Tibial artery (tissue), 4 donors: Measurements from ENCODE around the gene TGFB1.

Source experiments
- DNase-seq, 2 donors: peaks; one replicate each; pipeline ENCODE4 v3.0.0-alpha.2; 2019
- H3K27ac ChIP-seq, 2 donors: fragments of 200-600 bp; sonication (generic) in 1 of 2; 1 replicate in 1 of 2; 2 replicates in 1 of 2; pipeline ENCODE4 v1.5.1; 2018 to 2019; ENCODE audit warnings: mild to moderate bottlenecking in 1 of 2
- H3K27me3 ChIP-seq, 2 donors: fragments of 200-600 bp; sonication (generic) in 1 of 2; one replicate each; pipeline versions ENCODE4 v1.5.1 to v1.6.0; 2016 to 2019
- H3K36me3 ChIP-seq, 3 donors: fragments of 200-600 bp; sonication (generic) in 2 of 3; one replicate each; pipeline ENCODE4 v1.5.1; 2016 to 2019; ENCODE audit warnings: mild to moderate bottlenecking in 2 of 3
- H3K4me1 ChIP-seq, 4 donors: fragments of 200-600 bp; sonication (generic) in 2 of 4; 1 replicate in 3 of 4; 2 replicates in 1 of 4; pipeline ENCODE4 v1.5.1; 2016 to 2019
- H3K4me3 ChIP-seq, 2 donors: fragments of 200-600 bp; sonication (generic) in 1 of 2; 1 replicate in 1 of 2; 2 replicates in 1 of 2; pipeline ENCODE4 v1.5.1; 2018 to 2019; ENCODE audit warnings: mild to moderate bottlenecking in 2 of 2
- H3K9me3 ChIP-seq, 3 donors: fragments of 200-600 bp; sonication (generic) in 1 of 3; one replicate each; pipeline ENCODE4 v1.5.1; 2016 to 2019
- intact Hi-C: fragments of 100-400 bp; cut with DNase I; formaldehyde crosslinking; loops from one replicate; pipeline ENCODE4 v1.15.0; 2023; ENCODE audit warnings: low total_unique reads
- TF ChIP-seq, protein P1 (sequence below), 2 experiments: fragments of 200-600 bp in 1 of 2; fragments of 450-650 bp in 1 of 2; IDR thresholded peaks; one replicate each; pipeline ENCODE4 v1.5.1; 2017 to 2019; ENCODE audit warnings: antibody characterized with exemption in 2 of 2, mild to moderate bottlenecking in 1 of 2, moderate library complexity in 1 of 2

TGFB1 gene

DNA sequence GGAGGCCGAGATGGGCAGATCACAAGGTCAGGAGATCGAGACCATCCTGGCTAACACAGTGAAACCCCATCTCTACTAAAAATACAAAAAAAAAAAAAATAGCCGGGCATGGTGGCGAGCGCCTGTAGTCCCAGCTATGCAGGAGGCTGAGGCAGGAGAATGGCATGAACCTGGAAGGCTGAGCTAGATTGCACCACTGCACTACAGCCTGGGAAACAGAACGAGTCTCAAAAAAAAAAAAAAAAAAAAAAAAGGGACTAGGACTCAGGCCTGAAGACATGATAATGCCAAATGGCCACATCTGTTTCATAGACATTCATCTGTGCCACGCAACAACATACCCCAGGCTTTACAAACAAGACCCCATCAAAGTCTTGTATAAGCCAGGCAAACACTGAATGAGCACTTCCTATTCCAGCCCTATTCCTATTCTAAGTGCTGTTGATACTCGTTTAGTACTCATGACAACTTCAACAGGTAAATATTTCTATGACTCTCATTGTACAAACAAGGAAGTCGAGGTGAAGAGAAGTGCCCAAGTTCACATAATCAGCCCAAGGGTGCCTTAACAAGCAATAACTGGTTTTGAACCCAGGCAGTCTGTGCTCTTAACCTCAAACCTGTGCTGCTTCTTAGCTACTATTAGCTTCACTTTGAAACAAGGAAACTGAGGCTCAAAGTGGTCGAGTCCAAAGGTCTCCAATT, 8.6 kb upstream of the TGFB1 start:
- Histone ChIP-seq H3K27me3 (no peaks in the 10 kb centered on the region), H3K27ac (no peak overlapping the region), H3K4me3 (no peak overlapping the region), H3K4me1 (peaks cover 0 to 17% (median 13%) of the 10 kb centered on the region in 4 donors), H3K36me3 (no peaks in the 10 kb centered on the region), H3K9me3 (no peaks in the 10 kb centered on the region)
- DNase-seq = no peak
- intact Hi-C loops = loop anchor here (10.0 kb wide), 1 partner anchor 63 kb away; the partner anchor contains the start of gene B3GNT8
- TF ChIP-seq, protein P1, sequence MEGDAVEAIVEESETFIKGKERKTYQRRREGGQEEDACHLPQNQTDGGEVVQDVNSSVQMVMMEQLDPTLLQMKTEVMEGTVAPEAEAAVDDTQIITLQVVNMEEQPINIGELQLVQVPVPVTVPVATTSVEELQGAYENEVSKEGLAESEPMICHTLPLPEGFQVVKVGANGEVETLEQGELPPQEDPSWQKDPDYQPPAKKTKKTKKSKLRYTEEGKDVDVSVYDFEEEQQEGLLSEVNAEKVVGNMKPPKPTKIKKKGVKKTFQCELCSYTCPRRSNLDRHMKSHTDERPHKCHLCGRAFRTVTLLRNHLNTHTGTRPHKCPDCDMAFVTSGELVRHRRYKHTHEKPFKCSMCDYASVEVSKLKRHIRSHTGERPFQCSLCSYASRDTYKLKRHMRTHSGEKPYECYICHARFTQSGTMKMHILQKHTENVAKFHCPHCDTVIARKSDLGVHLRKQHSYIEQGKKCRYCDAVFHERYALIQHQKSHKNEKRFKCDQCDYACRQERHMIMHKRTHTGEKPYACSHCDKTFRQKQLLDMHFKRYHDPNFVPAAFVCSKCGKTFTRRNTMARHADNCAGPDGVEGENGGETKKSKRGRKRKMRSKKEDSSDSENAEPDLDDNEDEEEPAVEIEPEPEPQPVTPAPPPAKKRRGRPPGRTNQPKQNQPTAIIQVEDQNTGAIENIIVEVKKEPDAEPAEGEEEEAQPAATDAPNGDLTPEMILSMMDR (IDR thresholded peaks at IDR 0.05) = no peak

DNA sequence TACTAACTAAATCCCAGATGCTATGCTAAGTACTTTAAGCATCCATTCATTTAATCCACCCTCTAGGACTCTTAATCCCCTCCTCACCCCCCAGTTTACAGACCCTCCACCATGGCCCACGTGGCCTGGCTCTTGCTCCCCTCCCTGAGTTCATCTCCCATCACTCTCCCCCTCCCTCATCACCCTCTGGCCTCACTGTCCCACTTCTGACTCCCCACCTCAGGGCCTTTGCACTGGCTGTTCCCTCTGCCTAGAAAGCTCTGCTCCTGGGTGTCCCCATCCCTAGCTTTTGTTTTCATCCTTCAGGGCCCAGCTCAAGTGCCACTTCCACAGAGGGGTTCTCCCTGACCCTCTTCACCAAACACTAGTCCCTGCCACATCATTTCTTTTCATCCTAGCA, 6.0 kb upstream of the TGFB1 start:
- intact Hi-C loops = loop anchor here (5.0 to 10.0 kb wide), 2 partner anchors 65 to 152 kb away; partner anchors contain the start of gene B3GNT8
- H3K9me3 ChIP-seq = no peaks in the 10 kb centered on the region
- no peaks in the 10 kb centered on the region for H3K36me3 ChIP-seq
- TF ChIP-seq, protein P1 (IDR thresholded peaks at IDR 0.05) = no peak
- no peaks in the 10 kb centered on the region for H3K27me3 ChIP-seq
- no peak overlapping the region for H3K27ac ChIP-seq
- peaks cover 0 to 11% (median 9%) of the 10 kb centered on the region in 4 donors for H3K4me1 ChIP-seq
- no peak overlapping the region for H3K4me3 ChIP-seq
- DNase-seq = no peak

DNA sequence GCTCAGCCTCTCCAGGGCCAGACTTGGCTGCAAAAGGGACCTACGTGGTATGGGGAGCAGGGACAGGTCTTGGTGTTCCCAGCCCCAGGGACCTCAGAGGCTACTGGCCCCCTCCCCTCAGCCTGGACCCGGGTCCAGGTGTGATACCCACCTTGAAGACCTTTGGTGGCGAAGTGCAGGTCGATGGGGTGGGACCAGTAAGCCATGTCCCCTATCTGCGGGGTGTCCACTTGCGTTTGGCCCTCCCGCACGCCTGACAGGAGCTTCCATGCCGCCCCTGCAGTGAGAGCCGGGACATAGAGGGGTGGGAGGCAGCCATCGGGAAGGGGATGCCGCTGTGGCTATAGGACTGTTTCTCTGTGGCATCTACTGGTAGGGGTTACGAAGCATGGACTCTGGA, 4.0 kb upstream of the TGFB1 start:
- no peak overlapping the region for H3K27ac ChIP-seq

DNA sequence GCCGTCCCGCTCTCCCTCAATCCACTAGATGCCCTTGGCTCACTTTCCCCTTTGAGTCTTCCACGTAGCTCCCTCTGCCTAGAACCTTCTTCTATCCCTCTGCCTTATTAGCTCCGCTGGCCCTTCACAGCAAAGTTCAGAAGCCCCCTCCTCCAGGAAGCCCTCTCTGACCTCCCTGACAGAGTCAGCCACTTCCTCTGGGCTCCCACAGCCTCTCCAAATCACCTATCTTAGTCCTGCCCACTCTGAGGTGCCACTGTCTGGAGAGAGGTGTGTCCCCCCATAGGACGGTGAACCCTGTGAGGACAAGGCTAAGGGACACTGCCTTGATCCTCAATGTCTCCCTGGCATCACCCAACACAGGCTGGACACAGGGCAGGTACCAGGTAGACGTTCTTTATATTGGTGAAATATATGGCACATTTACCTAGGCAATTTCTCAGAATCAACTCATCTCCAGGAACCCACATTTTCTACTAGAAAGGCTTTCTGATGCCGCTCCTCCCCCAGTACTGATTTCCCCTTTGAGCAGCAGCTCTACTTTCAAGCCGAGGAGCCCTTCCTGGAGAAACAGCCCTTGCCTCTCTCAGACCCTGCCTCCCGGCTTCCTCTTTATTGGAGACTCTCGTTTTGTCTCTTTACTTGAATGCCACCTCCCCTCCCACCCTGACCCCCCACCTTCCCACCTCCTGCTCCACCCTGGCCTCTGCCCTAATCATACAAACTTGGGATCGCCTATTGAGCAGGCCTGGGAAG, 3.4 kb upstream of the TGFB1 start:
- H3K27ac ChIP-seq = no peak overlapping the region
- peaks cover 0 to 18% (median 4%) of the 10 kb centered on the region in 4 donors for H3K4me1 ChIP-seq
- DNase-seq = no peak
- TF ChIP-seq, protein P1 (IDR thresholded peaks at IDR 0.05) = no peak
- no peaks in the 10 kb centered on the region for H3K9me3 ChIP-seq
- H3K27me3 ChIP-seq = no peaks in the 10 kb centered on the region
- intact Hi-C loops = loop anchor here (5.0 kb wide), 1 partner anchor 150 kb away; no protein-coding TSS in a partner anchor
- no peaks in the 10 kb centered on the region for H3K36me3 ChIP-seq
- H3K4me3 ChIP-seq = no peak overlapping the region

More for the DNA sequence above, 4.0 kb upstream of the TGFB1 start:
- Histone ChIP-seq H3K36me3 (no peaks in the 10 kb centered on the region), H3K9me3 (no peaks in the 10 kb centered on the region), H3K27me3 (no peaks in the 10 kb centered on the region), H3K4me1 (peaks cover 0 to 12% (median 2%) of the 10 kb centered on the region in 4 donors), H3K4me3 (no peak overlapping the region)
- no peak for DNase-seq
- TF ChIP-seq, protein P1 (IDR thresholded peaks at IDR 0.05) = no peak
- intact Hi-C loops = loop anchor here (5.0 kb wide), 1 partner anchor 150 kb away; no protein-coding TSS in a partner anchor

DNA sequence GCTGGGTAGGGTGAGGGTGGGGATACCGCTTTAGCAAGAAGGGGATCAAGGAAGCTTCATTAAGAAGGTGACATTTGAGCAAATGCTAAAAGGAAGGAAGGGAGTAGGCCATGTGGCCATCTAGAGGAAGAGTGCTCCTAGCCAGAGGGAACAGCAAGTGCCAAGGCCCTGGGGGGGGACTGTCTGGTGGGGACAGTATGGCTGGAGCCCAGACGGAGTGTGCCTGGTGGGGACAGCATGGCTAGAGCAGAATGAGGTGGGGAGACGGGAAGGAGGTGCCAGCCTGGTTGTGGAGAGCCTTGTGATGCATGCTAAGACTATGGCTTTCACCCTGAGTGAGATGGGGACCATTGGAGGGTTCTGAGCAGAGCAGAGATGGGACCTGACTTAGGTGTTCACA, 2.1 kb upstream of the TGFB1 start:
- no peaks in the 10 kb centered on the region for H3K36me3 ChIP-seq
- DNase-seq = no peak
- H3K27ac ChIP-seq = no peak overlapping the region
- no peak overlapping the region for H3K4me3 ChIP-seq
- no peaks in the 10 kb centered on the region for H3K27me3 ChIP-seq
- intact Hi-C loops = loop anchor here (5.0 kb wide), 1 partner anchor 149 kb away; no protein-coding TSS in a partner anchor
- TF ChIP-seq, protein P1 (IDR thresholded peaks at IDR 0.05) = no peak
- H3K4me1 ChIP-seq = peaks cover 0 to 30% (median 8%) of the 10 kb centered on the region in 4 donors
- no peaks in the 10 kb centered on the region for H3K9me3 ChIP-seq
